Measurements from ENCODE around the gene TSPEAR.

GRCh38 chr21:44722731-44723130 lies 11.4 kb upstream of the TSPEAR start:
- TF ChIP-seq CTCF (IDR thresholded peaks at IDR 0.05 in 2 of 3, conservative IDR thresholded peaks at IDR 0.05 in 1 of 3; ENCODE audit: insufficient read depth in 2 of 3, low read depth in 1 of 3, low read length in 3 of 3): no peak
- TF ChIP-seq HMGN3 (IDR thresholded peaks at IDR 0.05; ENCODE audit: borderline replicate concordance, extremely low read depth, insufficient read length, low read depth, low read length): no peak
- TF ChIP-seq SP1 (CRISPR knock-in tag; IDR thresholded peaks at IDR 0.05): no peak
- TF ChIP-seq ETS1 (conservative IDR thresholded peaks at IDR 0.05; ENCODE audit: control insufficient read depth, low read depth, low read length): no peak
- TF ChIP-seq POLR2A (conservative IDR thresholded peaks at IDR 0.05): no peak
- TF ChIP-seq REST (IDR thresholded peaks at IDR 0.05; ENCODE audit: borderline replicate concordance): no peak
- no peak for TF ChIP-seq REST (CRISPR knock-in tag; IDR thresholded peaks at IDR 0.05; ENCODE audit: low read depth)
